K562 (cell line): ENCODE results near the gene ASPG. TPM values are rescaled to one million over a fixed set of nuclear protein-coding genes. Genes with fewer than 3 reads are reported as not detected.

ENCODE experiments used
- ATAC-seq: fragments of 200-7000 bp; cut with Tn5 transposase; 3 replicates; pipeline ENCODE4 v1.9.1; 2020; ENCODE audit warnings: moderate library complexity
- BruUV-seq: library from RNA; stranded (reverse); fragments of 400-500 nt; replicated peaks from 2 replicates; lab custom pipeline; 2021; lab: Mats Ljungman, UMichigan
- CTCF ChIA-PET: fragments of 300-600 bp; formaldehyde crosslinking; extraction: SDS; loops from one replicate; lab custom pipeline; 2021; ENCODE audit warnings: low intra/inter-chr PET ratio; lab: Yijun Ruan, JAX
- POLR2A ChIA-PET: fragments of 300-600, 350-650 bp; sonication (Branson Sonifier 250); formaldehyde crosslinking; extraction: SDS; loops from one replicate; lab custom pipeline; 2021; ENCODE audit warnings: antibody characterized with exemption, inconsistent platforms; lab: Yijun Ruan, JAX
- DNase-seq, 4 experiments: peaks; one replicate each; pipeline versions ENCODE4 v3.0.0 to v3.0.0-alpha.2; 2011 to 2018; ENCODE audit warnings: low spot score in 3 of 4, mixed read lengths in 3 of 4; ENCODE audit errors: extremely low read depth in 1 of 4
- FAIRE-seq: peaks from 2 replicates; lab custom pipeline; 2011; peaks lifted over from hg19 to GRCh38; lab: Jason Lieb, UNC
- H2AFZ ChIP-seq: 2 replicates; pipeline ENCODE4 v1.6.0; 2011; ENCODE audit warnings: low read depth, low read length, control low read depth, inconsistent platforms
- H3K27ac ChIP-seq: fragments of 200-600 bp; 3 replicates; pipeline ENCODE4 v1.8.0; 2011; ENCODE audit warnings: low read depth, mild to moderate bottlenecking, control low read depth, inconsistent platforms, low read length, moderate library complexity, mixed read lengths; ENCODE audit errors: extremely low read depth
- H3K27me3 ChIP-seq, 2 experiments: fragments of 300-600 bp in 1 of 2; 2 replicates in 1 of 2; 3 replicates in 1 of 2; pipeline versions ENCODE4 v1.6.0 to v1.8.0; 2011; ENCODE audit warnings: inconsistent platforms in 2 of 2, low read length in 2 of 2, mild to moderate bottlenecking in 1 of 2, mixed read lengths in 1 of 2, moderate library complexity in 1 of 2; ENCODE audit not compliant: control insufficient read depth in 2 of 2, insufficient read depth in 2 of 2
- H3K36me3 ChIP-seq: fragments of 300-600 bp; 3 replicates; pipeline ENCODE4 v1.8.0; 2011; ENCODE audit warnings: mild to moderate bottlenecking, low read length, inconsistent platforms; ENCODE audit not compliant: control insufficient read depth, insufficient read depth
- H3K4me1 ChIP-seq, 2 experiments: fragments of 200-600 bp in 1 of 2; replicated peaks in 1 of 2; 2 replicates in 1 of 2; 3 replicates in 1 of 2; pipeline versions ENCODE4 v1.5.1 to v1.8.0; 2011; ENCODE audit warnings: inconsistent platforms in 2 of 2, low read length in 2 of 2, mild to moderate bottlenecking in 1 of 2, mixed read lengths in 1 of 2, moderate library complexity in 1 of 2; ENCODE audit not compliant: control insufficient read depth in 2 of 2, insufficient read depth in 2 of 2
- H3K4me2 ChIP-seq: 2 replicates; pipeline ENCODE4 v1.6.1; 2011; ENCODE audit warnings: low read length, control low read depth, inconsistent platforms, mixed read lengths; ENCODE audit not compliant: insufficient read depth
- H3K4me3 ChIP-seq: fragments of 200-600 bp; sonication (generic), shearing (Covaris generic); 2 replicates; pipeline ENCODE4 v1.5.1; 2016; ENCODE audit warnings: control low read depth, inconsistent platforms
- H3K79me2 ChIP-seq: fragments of 200-600 bp; 3 replicates; pipeline ENCODE4 v1.8.0; 2011; ENCODE audit warnings: low read length, inconsistent platforms; ENCODE audit not compliant: control insufficient read depth, insufficient read depth
- H3K9ac ChIP-seq, 2 experiments: 2 replicates each; pipeline versions ENCODE4 v1.6.0 to v1.6.1; 2011; ENCODE audit warnings: low read depth in 2 of 2, low read length in 2 of 2, control low read depth in 1 of 2, inconsistent platforms in 1 of 2, mild to moderate bottlenecking in 1 of 2, mixed read lengths in 1 of 2; ENCODE audit not compliant: insufficient read depth in 1 of 2
- H3K9me1 ChIP-seq: one replicate; pipeline ENCODE4 v1.6.0; 2011; ENCODE audit warnings: inconsistent platforms, mild to moderate bottlenecking, low read length, moderate library complexity; ENCODE audit not compliant: control insufficient read depth, insufficient read depth
- H3K9me3 ChIP-seq: replicated peaks from 2 replicates; pipeline ENCODE4 v1.5.1; 2011; ENCODE audit warnings: low read depth, low read length, inconsistent platforms; ENCODE audit not compliant: control insufficient read depth, insufficient read depth
- H4K20me1 ChIP-seq: replicated peaks from 2 replicates; pipeline ENCODE4 v1.6.1; 2011; ENCODE audit warnings: low read length, inconsistent platforms, mixed read lengths; ENCODE audit not compliant: control insufficient read depth, insufficient read depth
- CEBPG ChIP-seq, 3 experiments: fragments of 200-800 bp in 1 of 3; sonication (Bioruptor generic) in 1 of 3; sonication (generic) in 1 of 3; formaldehyde crosslinking in 1 of 3; IDR thresholded peaks in 2 of 3; conservative IDR thresholded peaks in 1 of 3; 2 replicates each; pipeline versions ENCODE4 v1.6.1 to v1.8.0; 2016 to 2022; ENCODE audit warnings: missing compliant biosample characterization in 2 of 3, missing genetic modification characterization in 2 of 3, mild to moderate bottlenecking in 1 of 3, missing genetic modification reagents in 1 of 3
- CHD4 ChIP-seq: fragments of 200-600 bp; sonication (generic); IDR thresholded peaks from 3 replicates; pipeline ENCODE4 v1.6.1; 2012; ENCODE audit warnings: low read depth, mild to moderate bottlenecking, mixed read lengths, low read length, inconsistent platforms; ENCODE audit not compliant: insufficient read depth, insufficient replicate concordance, poor library complexity, severe bottlenecking
- CSDE1 ChIP-seq, 2 experiments: fragments of 450-650 bp; IDR thresholded peaks; 2 replicates each; pipeline ENCODE4 v1.6.1; 2016; ENCODE audit warnings: mild to moderate bottlenecking in 1 of 2
- CXXC5 ChIP-seq: fragments of 250-450 bp; sonication (Bioruptor Pico); IDR thresholded peaks from 2 replicates; pipeline ENCODE4 v1.8.0; 2022; ENCODE audit warnings: inconsistent platforms, mild to moderate bottlenecking, moderate library complexity
- EGR1 ChIP-seq: fragments of 450-650 bp; conservative IDR thresholded peaks from 2 replicates; pipeline ENCODE4 v1.6.1; 2017; ENCODE audit warnings: mild to moderate bottlenecking
- GABPA ChIP-seq: fragments of 200-800 bp; sonication (Bioruptor generic); conservative IDR thresholded peaks from 2 replicates; pipeline ENCODE4 v1.6.1; 2016; ENCODE audit warnings: low read depth, missing genetic modification characterization, missing compliant biosample characterization
- HNRNPK ChIP-seq: fragments of 200-400 bp; formaldehyde crosslinking; IDR thresholded peaks from one replicate; pipeline ENCODE4 v1.6.1; 2018; ENCODE audit warnings: mild to moderate bottlenecking, low read depth, low read length; ENCODE audit not compliant: poor library complexity, severe bottlenecking
- NCOA2 ChIP-seq, 2 experiments: fragments of 450-650 bp; IDR thresholded peaks; 2 replicates each; pipeline ENCODE4 v1.6.1; 2018; ENCODE audit warnings: mild to moderate bottlenecking in 2 of 2, moderate library complexity in 1 of 2; ENCODE audit not compliant: partially characterized antibody in 2 of 2
- NFE2L1 ChIP-seq: fragments of 450-650 bp; IDR thresholded peaks from 2 replicates; pipeline ENCODE4 v1.6.1; 2016; ENCODE audit warnings: missing genetic modification characterization, low read depth, mild to moderate bottlenecking, missing compliant biosample characterization, moderate library complexity, borderline replicate concordance
- NR3C1 ChIP-seq: sonication (generic); formaldehyde crosslinking; IDR thresholded peaks from 2 replicates; pipeline ENCODE4 v1.8.1; 2022; ENCODE audit warnings: missing genetic modification reagents
- POU5F1 ChIP-seq: fragments of 150-350 bp; IDR thresholded peaks from 2 replicates; pipeline ENCODE4 v1.6.1; 2014; ENCODE audit warnings: borderline replicate concordance, low read length, low read depth, mild to moderate bottlenecking; ENCODE audit not compliant: partially characterized antibody
- RBM39 ChIP-seq: fragments of 200-400 bp; formaldehyde crosslinking; optimal IDR thresholded peaks from 2 replicates; pipeline ENCODE3; 2018; ENCODE audit warnings: low read depth, low read length
- SETDB1 ChIP-seq: IDR thresholded peaks from one replicate; pipeline ENCODE4 v1.6.1; 2012; ENCODE audit warnings: low read length, control low read depth, inconsistent platforms
- TAF15 ChIP-seq: fragments of 200-400 bp; formaldehyde crosslinking; IDR thresholded peaks from 2 replicates; pipeline ENCODE4 v1.6.1; 2017; ENCODE audit warnings: mild to moderate bottlenecking, low read depth, low read length, moderate library complexity
- ZNF766 ChIP-seq: fragments of 200-800 bp; sonication (Bioruptor generic); conservative IDR thresholded peaks from 2 replicates; pipeline ENCODE4 v1.6.1; 2016; ENCODE audit warnings: missing genetic modification characterization, missing compliant biosample characterization
- WGBS: fragments of 100-300 bp; shearing (Covaris generic); methylation state at CpG from one replicate; pipeline ENCODE4 v1.1.6; 2016; ENCODE audit warnings: low coverage, mixed read lengths; ENCODE audit not compliant: insufficient coverage; ENCODE audit errors: missing lambda C conversion rate; 5-methylcytosine and 5-hydroxymethylcytosine counted together
- in situ Hi-C: fragments of 300-500 bp; cut with MboI; formaldehyde crosslinking; loops from 4 replicates; pipeline ENCODE4 v1.15.0; 2018; ENCODE audit warnings: inconsistent platforms, mixed read lengths
- intact Hi-C: fragments of 100-400 bp; cut with micrococcal nuclease; formaldehyde crosslinking; loops from 2 replicates; pipeline ENCODE4 v1.14.2; 2022
- polyA plus RNA-seq, 8 experiments: library from polyadenylated mRNA; depleted of rRNA in 4 of 8; stranded (reverse) in 5 of 8; unstranded in 3 of 8; fragments of >200 nt; fragmentation: Nextera tagmentation in 2 of 8; fragmentation: Illumina TruSeq in 1 of 8; extraction: Ambion mirVana in 2 of 8; extraction: Trizol in 1 of 8; gene quantifications; 2 replicates each; pipeline versions ENCODE4 v1.2.1 to v1.2.3, GENCODE V29; 2011 to 2014; ENCODE audit warnings: inconsistent platforms in 1 of 8, missing spikeins in 1 of 8
- total RNA-seq, 7 experiments: library from RNA; depleted of rRNA in 6 of 7; stranded (reverse); fragments of >200 nt in 6 of 7; fragmentation: Illumina TruSeq in 2 of 7; extraction: Trizol in 2 of 7; gene quantifications; 2 replicates each; pipeline versions ENCODE4 v1.2.1 to v1.2.3, GENCODE V29; 2011 to 2021; ENCODE audit warnings: low replicate concordance in 1 of 7
- TF ChIP-seq, protein P1 (sequence below): fragments of 250-450 bp; sonication (Bioruptor Pico); IDR thresholded peaks from 2 replicates; pipeline ENCODE4 v1.8.0; 2022; ENCODE audit warnings: inconsistent platforms
- TF ChIP-seq, protein P2 (sequence below): fragments of 250-450 bp; sonication (Bioruptor Pico); IDR thresholded peaks from 2 replicates; pipeline ENCODE4 v1.5.0; 2021
- TF ChIP-seq, protein P3 (sequence below): sonication (generic); formaldehyde crosslinking; IDR thresholded peaks from 2 replicates; pipeline ENCODE4 v1.9.0; 2022; ENCODE audit warnings: mild to moderate bottlenecking, missing genetic modification reagents

Gene ASPG
- total and polyA plus RNA-seq, 9 of the 15 experiments (the other 6 are each of a cell fraction or from before 2014, with no cell fraction given): 0.18 TPM; not detected in 8

DNA sequence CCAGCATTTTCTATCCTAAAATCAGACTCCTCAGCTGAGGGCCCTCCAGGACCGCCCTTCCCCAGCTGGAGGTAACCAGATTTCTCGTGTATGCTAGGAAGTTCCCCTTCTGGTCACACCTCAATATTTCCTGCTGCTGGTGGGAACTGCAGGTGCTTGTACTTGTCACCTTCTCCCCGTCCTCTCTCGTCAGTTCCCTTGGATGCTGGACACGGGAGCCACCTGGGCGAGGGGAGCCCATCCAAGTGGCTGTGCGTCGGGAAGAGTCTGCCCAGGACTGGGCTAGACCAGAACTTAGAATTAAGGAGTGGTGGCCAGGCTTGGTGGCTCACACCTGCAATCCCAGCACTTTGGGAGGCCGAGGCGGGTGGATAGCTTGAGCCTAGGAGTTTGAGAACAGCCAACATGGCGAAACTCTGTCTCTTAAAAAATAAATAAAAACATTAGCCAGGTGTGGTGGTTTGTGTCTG is 29.7 kb downstream of the ASPG start:
- Histone ChIP-seq H3K79me2 (no peaks in the 10 kb centered on the region), H3K36me3 (no peaks in the 10 kb centered on the region), H3K27me3 (no peaks in the 10 kb centered on the region), H3K4me2 (no peak overlapping the region), H3K4me1 (no peaks in the 10 kb centered on the region; a peak in 2 of 5 replicates), H3K27ac (no peak overlapping the region), H3K4me3 (no peak overlapping the region), H3K9me3 (no peaks in the 10 kb centered on the region), H3K9ac (no peak overlapping the region), H3K9me1 (no peaks in the 10 kb centered on the region), H2AFZ (no peak overlapping the region), H4K20me1 (no peaks in the 10 kb centered on the region)
- BruUV-seq: no TSS peak
- 0% methylated on average over 11 of the region's 11 CpGs for WGBS
- ChIA-PET POLR2A (interaction anchor here (0.6 kb wide), 1 partner anchor 101 kb away, joined by 4 read pairs; no protein-coding TSS in a partner anchor), CTCF (no interaction called here)
- in situ Hi-C loops (no loop called here), intact Hi-C loops (no loop called here)
- DNase-seq (no peak), FAIRE-seq (no peak), ATAC-seq (no peak)
- TF ChIP-seq CEBPG (CRISPR knock-in tag; IDR thresholded peaks at IDR 0.05) (no peak), CEBPG (tag; conservative IDR thresholded peaks at IDR 0.05 in 1 of 2, IDR thresholded peaks at IDR 0.05 in 1 of 2) (no peak), HNRNPK (no peak), CSDE1 (IDR thresholded peaks at IDR 0.05) (no peak), ZNF766 (no peak), GABPA (tag) (no peak), NR3C1 (CRISPR knock-in tag) (no peak), RBM39 (no peak), TAF15 (no peak), CHD4 (no peak), POU5F1 (no peak), NCOA2 (IDR thresholded peaks at IDR 0.05; ENCODE audit: partially characterized antibody in 2 of 2) (no peak), NFE2L1 (no peak), CXXC5 (CRISPR knock-in tag) (no peak), SETDB1 (no peak), EGR1 (no peak)
- TF ChIP-seq, protein P1, sequence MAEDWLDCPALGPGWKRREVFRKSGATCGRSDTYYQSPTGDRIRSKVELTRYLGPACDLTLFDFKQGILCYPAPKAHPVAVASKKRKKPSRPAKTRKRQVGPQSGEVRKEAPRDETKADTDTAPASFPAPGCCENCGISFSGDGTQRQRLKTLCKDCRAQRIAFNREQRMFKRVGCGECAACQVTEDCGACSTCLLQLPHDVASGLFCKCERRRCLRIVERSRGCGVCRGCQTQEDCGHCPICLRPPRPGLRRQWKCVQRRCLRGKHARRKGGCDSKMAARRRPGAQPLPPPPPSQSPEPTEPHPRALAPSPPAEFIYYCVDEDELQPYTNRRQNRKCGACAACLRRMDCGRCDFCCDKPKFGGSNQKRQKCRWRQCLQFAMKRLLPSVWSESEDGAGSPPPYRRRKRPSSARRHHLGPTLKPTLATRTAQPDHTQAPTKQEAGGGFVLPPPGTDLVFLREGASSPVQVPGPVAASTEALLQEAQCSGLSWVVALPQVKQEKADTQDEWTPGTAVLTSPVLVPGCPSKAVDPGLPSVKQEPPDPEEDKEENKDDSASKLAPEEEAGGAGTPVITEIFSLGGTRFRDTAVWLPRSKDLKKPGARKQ (CRISPR knock-in tag): no peak
- TF ChIP-seq, protein P2, sequence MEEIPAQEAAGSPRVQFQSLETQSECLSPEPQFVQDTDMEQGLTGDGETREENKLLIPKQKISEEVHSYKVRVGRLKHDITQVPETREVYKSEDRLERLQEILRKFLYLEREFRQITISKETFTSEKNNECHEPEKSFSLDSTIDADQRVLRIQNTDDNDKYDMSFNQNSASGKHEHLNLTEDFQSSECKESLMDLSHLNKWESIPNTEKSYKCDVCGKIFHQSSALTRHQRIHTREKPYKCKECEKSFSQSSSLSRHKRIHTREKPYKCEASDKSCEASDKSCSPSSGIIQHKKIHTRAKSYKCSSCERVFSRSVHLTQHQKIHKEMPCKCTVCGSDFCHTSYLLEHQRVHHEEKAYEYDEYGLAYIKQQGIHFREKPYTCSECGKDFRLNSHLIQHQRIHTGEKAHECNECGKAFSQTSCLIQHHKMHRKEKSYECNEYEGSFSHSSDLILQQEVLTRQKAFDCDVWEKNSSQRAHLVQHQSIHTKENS: no peak
- TF ChIP-seq, protein P3, sequence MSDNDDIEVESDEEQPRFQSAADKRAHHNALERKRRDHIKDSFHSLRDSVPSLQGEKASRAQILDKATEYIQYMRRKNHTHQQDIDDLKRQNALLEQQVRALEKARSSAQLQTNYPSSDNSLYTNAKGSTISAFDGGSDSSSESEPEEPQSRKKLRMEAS (CRISPR knock-in tag): no peak
